IPS DF 6.9 (cell line): ENCODE results near the gene EFCAB11.

Experiments used
- DNase-seq: peaks from one replicate; pipeline ENCODE4 v3.0.0-alpha.2; 2013; ENCODE audit warnings: low read depth, low spot score
- H3K27ac ChIP-seq: one replicate; pipeline ENCODE4 v1.5.1; 2013; ENCODE audit warnings: low read length, control low read depth
- H3K27me3 ChIP-seq: 2 replicates; pipeline ENCODE4 v1.6.1; 2013; ENCODE audit warnings: mild to moderate bottlenecking, low read length; ENCODE audit not compliant: control insufficient read depth, insufficient read depth
- H3K36me3 ChIP-seq: 2 replicates; pipeline ENCODE4 v1.6.1; 2013; ENCODE audit warnings: low read length; ENCODE audit not compliant: control insufficient read depth, insufficient read depth
- H3K4me1 ChIP-seq: 2 replicates; pipeline ENCODE4 v1.6.1; 2013; ENCODE audit warnings: low read length; ENCODE audit not compliant: control insufficient read depth, insufficient read depth
- H3K4me3 ChIP-seq: 2 replicates; pipeline ENCODE4 v1.5.1; 2013; ENCODE audit warnings: mild to moderate bottlenecking, low read length
- H3K9me3 ChIP-seq: 2 replicates; pipeline ENCODE4 v1.6.1; 2013; ENCODE audit warnings: low read length, inconsistent platforms; ENCODE audit not compliant: control insufficient read depth, insufficient read depth
- WGBS: extraction: QIAGEN DNeasy Blood & Tissue Kit; methylation state at CpG from one replicate; pipeline ENCODE4 v1.1.7; 2013; ENCODE audit warnings: mixed read lengths, missing lambda C conversion rate; ENCODE audit not compliant: insufficient read length, insufficient coverage; 5-methylcytosine and 5-hydroxymethylcytosine counted together

EFCAB11 gene

GRCh38 chr14:89805501-89805900 is 149.0 kb downstream of the EFCAB11 start:
- no peak for DNase-seq
- H3K4me3 ChIP-seq, result no peak overlapping the region
- no peaks in the 10 kb centered on the region for H3K4me1 ChIP-seq
- H3K27ac ChIP-seq, result no peak overlapping the region
- H3K9me3 ChIP-seq, result no peaks in the 10 kb centered on the region
- no CpG with 5 or more reads among the region's 1 CpG for WGBS
- H3K27me3 ChIP-seq, result no peaks in the 10 kb centered on the region
- no peaks in the 10 kb centered on the region for H3K36me3 ChIP-seq

DNA sequence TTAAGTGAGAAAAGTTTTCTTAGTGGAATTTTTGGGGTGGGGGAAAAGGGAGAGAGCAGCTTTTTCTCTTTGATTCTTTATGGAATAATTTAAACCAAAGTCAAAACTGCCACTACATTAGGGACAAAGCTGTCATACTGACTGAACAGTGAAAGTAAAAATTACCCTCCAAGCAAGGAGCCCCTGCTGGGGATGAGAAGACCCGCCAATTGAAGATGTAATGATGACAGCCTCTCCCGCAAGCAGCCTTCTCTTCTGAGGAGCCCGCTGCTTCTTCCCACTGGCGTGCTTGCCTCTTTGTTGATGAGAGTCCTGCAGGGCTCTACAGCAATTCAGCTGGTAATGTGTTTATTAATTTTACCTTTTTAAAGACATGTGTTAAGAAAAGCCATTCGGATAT is 151.0 kb downstream of the EFCAB11 start:
- H3K9me3 ChIP-seq, result no peaks in the 10 kb centered on the region
- H3K4me1 ChIP-seq, result no peaks in the 10 kb centered on the region
- no peak for DNase-seq
- H3K27ac ChIP-seq, result no peak overlapping the region
- H3K36me3 ChIP-seq, result no peaks in the 10 kb centered on the region
- no peaks in the 10 kb centered on the region for H3K27me3 ChIP-seq
- no peak overlapping the region for H3K4me3 ChIP-seq
- WGBS, result no CpG with 5 or more reads among the region's 5 CpGs

GRCh38 chr14:89801136-89801535 is 153.4 kb downstream of the EFCAB11 start:
- no CpG with 5 or more reads among the region's 3 CpGs for WGBS
- no peak for DNase-seq
- Histone ChIP-seq H3K4me3 (no peak overlapping the region), H3K27me3 (no peaks in the 10 kb centered on the region), H3K4me1 (no peaks in the 10 kb centered on the region), H3K36me3 (no peaks in the 10 kb centered on the region), H3K27ac (no peak overlapping the region), H3K9me3 (no peaks in the 10 kb centered on the region)

DNA sequence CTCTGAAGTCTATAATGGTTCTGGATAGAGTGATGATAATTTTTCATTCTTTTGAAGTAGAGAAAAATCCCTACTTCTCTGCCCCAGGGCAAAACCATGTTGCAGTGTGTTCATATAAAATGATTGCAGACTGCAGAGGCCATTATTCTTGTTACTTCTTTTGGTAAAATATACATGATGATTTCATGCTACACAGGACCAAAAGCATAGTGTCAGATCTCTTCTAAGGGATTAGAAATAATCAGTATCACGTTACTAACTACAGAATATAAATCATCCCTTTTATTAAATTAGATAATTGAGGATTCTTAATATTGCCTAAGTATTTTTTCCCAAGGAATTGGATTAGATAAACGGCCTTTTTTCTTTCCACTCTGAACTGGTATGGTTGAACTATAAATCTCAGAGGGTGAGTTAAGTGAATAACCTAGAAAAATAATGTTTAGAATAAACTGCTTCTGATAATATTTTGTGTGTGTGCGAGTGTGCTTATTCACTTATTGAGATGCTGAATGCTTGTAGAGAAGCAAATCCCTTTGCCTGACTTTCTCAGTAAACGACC is 156.2 kb downstream of the EFCAB11 start:
- Histone ChIP-seq H3K9me3 (no peaks in the 10 kb centered on the region), H3K36me3 (no peaks in the 10 kb centered on the region), H3K27ac (no peak overlapping the region), H3K4me1 (no peaks in the 10 kb centered on the region), H3K27me3 (no peaks in the 10 kb centered on the region), H3K4me3 (no peak overlapping the region)
- WGBS, result no CpG with 5 or more reads among the region's 4 CpGs
- DNase-seq, result no peak

DNA sequence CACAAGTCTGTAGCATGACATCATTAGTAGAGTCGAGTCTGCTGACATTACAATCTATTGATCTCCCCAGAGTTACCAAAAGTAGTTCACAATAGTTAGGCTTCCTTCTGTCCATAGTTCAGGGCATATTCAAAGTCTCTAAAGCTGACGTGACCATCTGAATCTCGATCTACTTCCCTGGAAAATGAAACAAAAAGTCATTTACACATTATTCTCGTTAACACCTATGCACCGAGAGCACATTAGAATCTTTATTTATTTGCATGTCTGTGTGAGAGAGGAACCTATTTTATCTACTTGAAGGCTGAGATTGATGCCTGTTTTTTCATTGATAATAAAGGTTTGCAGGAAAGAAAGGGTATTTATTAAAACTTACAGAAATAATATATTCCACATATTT is 157.4 kb downstream of the EFCAB11 start:
- no peak for DNase-seq
- no peaks in the 10 kb centered on the region for H3K36me3 ChIP-seq
- no peaks in the 10 kb centered on the region for H3K4me1 ChIP-seq
- H3K9me3 ChIP-seq, result no peaks in the 10 kb centered on the region
- no peak overlapping the region for H3K27ac ChIP-seq
- no peaks in the 10 kb centered on the region for H3K27me3 ChIP-seq
- H3K4me3 ChIP-seq, result no peak overlapping the region
- no CpG with 5 or more reads among the region's 5 CpGs for WGBS

- DNase-seq, result no peak
- Histone ChIP-seq H3K4me3 (no peak overlapping the region), H3K27ac (no peak overlapping the region), H3K4me1 (no peaks in the 10 kb centered on the region), H3K9me3 (no peaks in the 10 kb centered on the region), H3K36me3 (no peaks in the 10 kb centered on the region), H3K27me3 (no peaks in the 10 kb centered on the region)
- no CpG with 5 or more reads among the region's 3 CpGs for WGBS
Measured at GRCh38 chr14:89794096-89794495, 160.4 kb downstream of the EFCAB11 start.

DNA sequence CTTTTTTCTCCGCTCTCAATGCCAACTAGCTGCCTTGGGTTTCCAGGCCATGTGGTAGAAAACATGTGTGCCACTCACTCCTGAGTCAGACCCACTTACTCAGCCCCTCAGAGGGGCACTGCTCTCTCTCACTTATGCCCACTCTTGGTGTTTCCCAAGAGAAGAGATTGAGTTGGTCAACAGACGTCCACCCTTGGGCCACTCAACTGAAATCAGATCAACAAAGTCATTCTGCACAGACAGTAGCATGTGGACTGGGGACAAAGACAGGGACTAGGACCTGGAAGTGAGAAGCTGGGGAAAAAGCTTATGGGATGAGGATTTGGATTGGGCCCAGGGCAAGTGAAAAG is 161.2 kb downstream of the EFCAB11 start:
- Histone ChIP-seq H3K27ac (no peak overlapping the region), H3K36me3 (no peaks in the 10 kb centered on the region), H3K4me3 (no peak overlapping the region), H3K27me3 (no peaks in the 10 kb centered on the region), H3K9me3 (no peaks in the 10 kb centered on the region), H3K4me1 (no peaks in the 10 kb centered on the region)
- no CpG with 5 or more reads among the region's 2 CpGs for WGBS
- DNase-seq, result no peak

DNA sequence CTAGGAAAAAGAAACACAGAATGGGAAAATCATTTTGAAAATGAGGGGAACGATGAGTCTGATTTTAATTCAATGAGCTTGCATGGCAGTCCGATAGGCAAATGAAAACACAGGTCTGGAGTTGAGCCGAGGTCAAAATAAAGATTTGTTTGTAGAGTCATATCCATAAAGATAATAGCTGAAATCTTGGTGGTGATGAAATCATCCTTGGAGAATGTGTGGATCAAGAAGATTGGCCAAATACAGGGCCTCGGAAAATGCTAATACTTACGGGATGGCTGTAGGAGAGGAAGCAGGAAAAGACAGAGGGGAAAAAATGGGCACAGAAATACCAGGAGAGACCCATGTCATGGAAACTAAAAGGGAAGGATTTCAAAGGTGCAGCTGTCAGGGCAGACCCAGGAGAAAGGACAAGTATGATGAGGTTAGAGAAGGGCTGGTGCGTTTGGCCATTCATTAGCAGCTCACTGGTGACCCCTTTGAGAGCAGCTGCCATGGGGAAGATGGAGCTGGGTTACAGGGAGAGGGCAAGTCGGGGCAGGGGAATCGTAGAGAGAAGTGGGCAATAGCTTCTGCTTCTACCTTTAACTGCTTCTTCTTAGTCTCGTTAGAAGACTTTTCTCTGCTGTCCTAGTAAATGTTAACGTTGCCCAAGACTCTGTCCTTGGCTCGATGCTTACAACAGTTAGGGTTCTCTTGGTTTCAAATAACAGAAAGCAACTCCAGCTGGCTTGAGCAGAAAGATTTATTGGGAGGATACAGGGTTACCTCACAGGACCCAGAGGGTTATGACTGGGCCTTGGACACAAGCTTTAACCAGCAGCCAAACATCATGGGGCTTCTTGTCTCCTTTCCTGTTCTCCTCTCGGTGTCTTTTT is 161.8 kb downstream of the EFCAB11 start:
- Histone ChIP-seq H3K27ac (no peak overlapping the region), H3K4me1 (no peaks in the 10 kb centered on the region), H3K4me3 (no peak overlapping the region), H3K9me3 (no peaks in the 10 kb centered on the region), H3K36me3 (no peaks in the 10 kb centered on the region), H3K27me3 (no peaks in the 10 kb centered on the region)
- WGBS, result no CpG with 5 or more reads among the region's 12 CpGs
- no peak for DNase-seq

DNA sequence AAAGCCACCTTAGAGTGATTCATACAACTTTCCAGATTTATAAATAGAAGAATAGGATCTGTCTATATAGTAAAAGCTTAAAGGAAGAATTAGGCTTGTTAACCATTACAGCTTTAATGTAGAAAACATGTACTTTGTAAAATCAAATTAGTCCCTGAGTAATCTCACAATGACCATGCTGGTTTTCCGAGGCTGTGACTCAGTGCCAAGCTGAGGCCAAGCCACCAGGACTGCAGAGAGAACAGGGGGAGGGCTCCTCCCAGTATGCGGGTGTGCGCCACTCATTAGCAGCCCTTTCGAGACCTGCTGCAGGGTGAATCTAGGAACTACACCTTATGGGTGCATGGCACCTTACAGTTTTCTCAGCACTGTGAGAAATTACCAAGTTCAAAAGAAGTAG is 167.0 kb downstream of the EFCAB11 start:
- Histone ChIP-seq H3K4me1 (no peaks in the 10 kb centered on the region), H3K27me3 (no peaks in the 10 kb centered on the region)

DNA sequence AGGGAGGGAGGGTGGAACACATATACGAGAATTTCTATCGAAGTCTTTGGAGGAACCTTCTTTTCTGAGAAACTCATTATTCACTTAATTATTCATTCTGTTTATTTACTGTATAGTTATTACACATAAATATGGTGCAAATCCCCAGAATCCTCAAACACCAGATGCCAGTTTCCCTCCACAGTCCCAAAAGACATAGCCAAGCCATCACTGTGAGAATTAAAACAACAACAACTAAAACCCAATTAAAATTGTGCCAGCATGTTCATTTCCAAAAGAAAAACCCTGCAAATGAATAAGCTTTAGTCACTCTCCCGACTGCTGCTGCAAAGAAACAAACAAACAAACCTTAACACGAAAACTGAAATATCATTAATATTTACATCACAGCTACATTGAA is 173.5 kb downstream of the EFCAB11 start:
- Histone ChIP-seq H3K27me3 (no peaks in the 10 kb centered on the region), H3K36me3 (no peaks in the 10 kb centered on the region), H3K9me3 (no peaks in the 10 kb centered on the region), H3K4me1 (no peaks in the 10 kb centered on the region), H3K4me3 (no peak overlapping the region), H3K27ac (no peak overlapping the region)
- DNase-seq, result no peak
- no CpG with 5 or more reads among the region's 4 CpGs for WGBS

More for the DNA sequence above, 167.0 kb downstream of the EFCAB11 start:
- H3K27ac ChIP-seq, result no peak overlapping the region
- no CpG with 5 or more reads among the region's 4 CpGs for WGBS
- H3K4me3 ChIP-seq, result no peak overlapping the region
- H3K36me3 ChIP-seq, result no peaks in the 10 kb centered on the region
- no peaks in the 10 kb centered on the region for H3K9me3 ChIP-seq
- no peak for DNase-seq

- Histone ChIP-seq H3K27me3 (no peaks in the 10 kb centered on the region), H3K4me1 (no peaks in the 10 kb centered on the region), H3K27ac (no peak overlapping the region), H3K9me3 (no peaks in the 10 kb centered on the region), H3K4me3 (no peak overlapping the region), H3K36me3 (no peaks in the 10 kb centered on the region; the same call in 1 of the 2 replicates)
- WGBS, result no CpG with 5 or more reads among the region's 8 CpGs
- DNase-seq, result no peak
Measured at GRCh38 chr14:89779707-89780106, 174.8 kb downstream of the EFCAB11 start.
